Anterior cingulate cortex (tissue), 58 donors: Measurements from ENCODE around the gene ECT2L.

Source experiments
- DNase-seq, 58 donors: peaks; one replicate each; lab custom pipeline; 2025; lab: John Stamatoyannopoulos, UW

Gene ECT2L

GRCh38 chr6:138803861-138804260 lies 8.0 kb downstream of the ECT2L start:
- no peak for DNase-seq

GRCh38 chr6:138805016-138805765 lies 9.3 kb downstream of the ECT2L start:
- DNase-seq = no peak

GRCh38 chr6:138806889-138807288 lies 11.0 kb downstream of the ECT2L start:
- DNase-seq = no peak

- DNase-seq = peak in 2 of 58 donors; percentile 10 to 50
Measured at GRCh38 chr6:138809677-138810076, 13.8 kb downstream of the ECT2L start.

GRCh38 chr6:138811866-138812265 lies 16.0 kb downstream of the ECT2L start:
- no peak for DNase-seq

- DNase-seq = no peak
Measured at GRCh38 chr6:138814179-138814834, 18.4 kb downstream of the ECT2L start.

GRCh38 chr6:138815221-138815620 lies 19.3 kb downstream of the ECT2L start:
- DNase-seq = no peak

GRCh38 chr6:138815797-138816528 lies 20.1 kb downstream of the ECT2L start:
- DNase-seq = peak in 1 of 58 donors; percentile 55

- no peak for DNase-seq
Measured at GRCh38 chr6:138817799-138818198, 21.9 kb downstream of the ECT2L start.

GRCh38 chr6:138818496-138819194 lies 22.8 kb downstream of the ECT2L start:
- DNase-seq = no peak

- DNase-seq = no peak
Measured at GRCh38 chr6:138821519-138821918, 25.6 kb downstream of the ECT2L start.

- DNase-seq = no peak
Measured at GRCh38 chr6:138824482-138825144, 28.7 kb downstream of the ECT2L start.

- DNase-seq = no peak
Measured at GRCh38 chr6:138830248-138830647, 34.4 kb downstream of the ECT2L start.

GRCh38 chr6:138832182-138832581 lies 36.3 kb downstream of the ECT2L start:
- DNase-seq = no peak

- DNase-seq = peak in 28 of 58 donors; percentile 2 to 58 (median 14)
Measured at GRCh38 chr6:138833816-138834539, 38.1 kb downstream of the ECT2L start.

- DNase-seq = no peak
Measured at GRCh38 chr6:138837246-138837645, 41.4 kb downstream of the ECT2L start.

- peak in 30 of 58 donors; percentile 1 to 66 (median 18) for DNase-seq
Measured at GRCh38 chr6:138844192-138844591, 48.3 kb downstream of the ECT2L start.

GRCh38 chr6:138847884-138848283 lies 52.0 kb downstream of the ECT2L start:
- no peak for DNase-seq

- DNase-seq = no peak
Measured at GRCh38 chr6:138848461-138848860, 52.6 kb downstream of the ECT2L start.
